Measurements from ENCODE around the gene RSPH6A. TPM values are rescaled to one million over a fixed set of nuclear protein-coding genes. Genes with fewer than 3 reads are reported as not detected.
A peak's percentile ranks its signal among the peaks of the same experiment; 100 is the strongest.

Gene RSPH6A
- total and polyA plus RNA-seq, 12 donors, result 0.09 to 0.15 TPM; not detected in 10

- no peak for DNase-seq
- no peak overlapping the region for H3K4me3 ChIP-seq
- intact Hi-C loops (cut with DNase I), result no loop called here
- peaks cover 4 to 29% (median 7%) of the 10 kb centered on the region in 9 donors for H3K4me1 ChIP-seq
- peaks cover 0 to 72% (median 29%) of the 10 kb centered on the region in 9 donors for H3K36me3 ChIP-seq
- H3K9me3 ChIP-seq, result no peaks in the 10 kb centered on the region
- WGBS, 2 donors, result 7 to 16% methylated on average over 2 of the region's 2 CpGs
- no peak for ATAC-seq
- H3K27ac ChIP-seq, result peak overlapping the region in 2 of 10 donors; percentile 7 to 39
- TF ChIP-seq, protein P1, sequence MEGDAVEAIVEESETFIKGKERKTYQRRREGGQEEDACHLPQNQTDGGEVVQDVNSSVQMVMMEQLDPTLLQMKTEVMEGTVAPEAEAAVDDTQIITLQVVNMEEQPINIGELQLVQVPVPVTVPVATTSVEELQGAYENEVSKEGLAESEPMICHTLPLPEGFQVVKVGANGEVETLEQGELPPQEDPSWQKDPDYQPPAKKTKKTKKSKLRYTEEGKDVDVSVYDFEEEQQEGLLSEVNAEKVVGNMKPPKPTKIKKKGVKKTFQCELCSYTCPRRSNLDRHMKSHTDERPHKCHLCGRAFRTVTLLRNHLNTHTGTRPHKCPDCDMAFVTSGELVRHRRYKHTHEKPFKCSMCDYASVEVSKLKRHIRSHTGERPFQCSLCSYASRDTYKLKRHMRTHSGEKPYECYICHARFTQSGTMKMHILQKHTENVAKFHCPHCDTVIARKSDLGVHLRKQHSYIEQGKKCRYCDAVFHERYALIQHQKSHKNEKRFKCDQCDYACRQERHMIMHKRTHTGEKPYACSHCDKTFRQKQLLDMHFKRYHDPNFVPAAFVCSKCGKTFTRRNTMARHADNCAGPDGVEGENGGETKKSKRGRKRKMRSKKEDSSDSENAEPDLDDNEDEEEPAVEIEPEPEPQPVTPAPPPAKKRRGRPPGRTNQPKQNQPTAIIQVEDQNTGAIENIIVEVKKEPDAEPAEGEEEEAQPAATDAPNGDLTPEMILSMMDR (IDR thresholded peaks at IDR 0.05), result no peak
- H3K27me3 ChIP-seq, result peaks cover 0 to 70% (median 0%) of the 10 kb centered on the region in 7 donors
Measured at GRCh38 chr19:45773384-45773783, 41.7 kb downstream of the RSPH6A start.

DNA sequence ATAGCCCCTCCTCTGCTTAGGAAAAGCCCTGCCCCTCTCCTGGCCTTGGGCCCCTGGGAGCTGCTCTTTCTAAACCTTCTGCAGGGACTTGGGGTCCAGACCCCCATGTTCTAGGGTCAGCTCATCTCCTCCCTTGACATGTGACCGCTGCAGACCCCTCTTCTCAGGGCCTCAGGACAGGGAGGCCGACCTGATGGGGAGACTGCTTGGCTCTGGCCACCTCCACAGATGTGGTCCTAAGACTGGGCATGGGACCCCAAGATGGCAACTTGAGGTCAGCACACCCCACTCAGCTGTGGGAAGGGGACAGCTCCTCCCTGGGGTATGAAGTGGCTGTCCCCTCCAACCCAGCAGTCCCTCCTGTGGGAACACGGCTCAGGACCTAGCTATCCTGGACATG is 42.2 kb downstream of the RSPH6A start:
- no peak for DNase-seq
- intact Hi-C loops (cut with DNase I), result no loop called here

GRCh38 chr19:45772130-45772840 is 42.8 kb downstream of the RSPH6A start:
- peaks cover 0 to 70% (median 0%) of the 10 kb centered on the region in 7 donors for H3K27me3 ChIP-seq
- WGBS, 2 donors, result 75 to 76% methylated on average over 14 of the region's 14 CpGs
- peaks cover 0 to 61% (median 18%) of the 10 kb centered on the region in 9 donors for H3K36me3 ChIP-seq
- TF ChIP-seq, protein P1 (IDR thresholded peaks at IDR 0.05), result no peak
- peak overlapping the region in 1 of 10 donors; percentile 12 for H3K27ac ChIP-seq
- ATAC-seq (no peak), DNase-seq (no peak)
- H3K4me3 ChIP-seq, result no peak overlapping the region
- H3K4me1 ChIP-seq, result peaks cover 4 to 32% (median 13%) of the 10 kb centered on the region in 9 donors
- intact Hi-C loops (cut with DNase I), result no loop called here
- H3K9me3 ChIP-seq, result no peaks in the 10 kb centered on the region

More for the DNA sequence above, 42.2 kb downstream of the RSPH6A start:
- H3K27me3 ChIP-seq, result peaks cover 0 to 70% (median 0%) of the 10 kb centered on the region in 7 donors
- TF ChIP-seq, protein P1 (IDR thresholded peaks at IDR 0.05), result no peak
- 86 to 90% methylated on average over 3 of the region's 3 CpGs for WGBS, 2 donors
- peak overlapping the region in 3 of 10 donors; percentile 7 to 39 (median 12) for H3K27ac ChIP-seq
- ATAC-seq, result no peak
- no peaks in the 10 kb centered on the region for H3K9me3 ChIP-seq
- H3K4me3 ChIP-seq, result no peak overlapping the region
- peaks cover 0 to 67% (median 24%) of the 10 kb centered on the region in 9 donors for H3K36me3 ChIP-seq
- peaks cover 4 to 29% (median 8%) of the 10 kb centered on the region in 9 donors for H3K4me1 ChIP-seq

DNA sequence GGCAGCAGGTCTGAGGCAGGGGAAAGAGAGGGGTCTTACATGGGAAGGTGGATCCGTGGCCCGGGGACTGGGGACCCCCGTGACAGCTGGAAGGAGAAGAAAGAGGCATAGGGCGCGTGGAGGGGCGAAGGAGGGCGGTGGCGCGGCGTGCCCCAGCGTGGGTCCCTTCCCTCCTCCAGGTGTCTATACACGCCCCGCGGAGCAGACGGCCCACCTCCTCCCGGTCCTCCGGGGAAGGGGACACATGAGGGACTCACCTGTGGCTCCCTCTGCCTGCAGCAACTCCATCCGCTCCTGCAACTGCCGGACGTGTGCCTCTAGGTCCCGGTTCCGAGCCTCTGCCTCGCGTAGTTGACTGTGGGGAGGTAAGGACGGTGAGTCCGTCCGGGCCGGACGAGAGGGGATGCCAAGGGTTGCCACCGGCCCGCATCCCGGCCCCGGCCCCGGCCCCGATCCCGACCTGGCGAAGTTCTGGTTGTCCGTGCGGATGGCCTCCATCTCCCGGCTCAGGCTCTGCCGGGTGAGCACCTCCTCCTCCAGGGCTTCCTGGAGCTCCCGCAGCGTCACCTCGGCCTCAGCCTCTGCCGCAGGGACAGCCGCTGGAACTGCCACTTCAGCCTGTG is 43.7 kb downstream of the RSPH6A start:
- H3K27ac ChIP-seq, result peak overlapping the region in 9 of 10 donors; percentile 80 to 100 (median 97)
- H3K27me3 ChIP-seq, result peaks cover 0 to 70% (median 0%) of the 10 kb centered on the region in 7 donors
- no peak for ATAC-seq
- WGBS, 2 donors, result 79 to 86% methylated on average over 42 to 46 of the region's 46 CpGs
- DNase-seq, result peak in 1 of 2 donors; percentile 31
- peaks cover 0 to 52% (median 10%) of the 10 kb centered on the region in 9 donors for H3K36me3 ChIP-seq
- H3K4me3 ChIP-seq, result peak overlapping the region in 6 of 10 donors; percentile 75 to 94 (median 90)
- H3K9me3 ChIP-seq, result no peaks in the 10 kb centered on the region
- TF ChIP-seq, protein P1 (IDR thresholded peaks at IDR 0.05), result no peak
- intact Hi-C loops (cut with DNase I), result loop anchor here in 5 of 10 donors (2.0 kb wide), 3 partner anchors 21 to 79 kb away; partner anchors contain the start of genes DMWD (in 1 of the 5) and QPCTL (in 1 of the 5)
- peaks cover 8 to 41% (median 21%) of the 10 kb centered on the region in 9 donors for H3K4me1 ChIP-seq
